Effector CD4-positive, alpha-beta T cell (primary cell): ENCODE results near the gene SHISAL1.
"Not testable (repeated sequence)": the region's sequence is repeated elsewhere in the genome, so short reads cannot be mapped to it uniquely, and the experiment has no call there.

Source experiments
- DNase-seq: peaks from one replicate; pipeline ENCODE4 v3.0.0-alpha.2; 2020

SHISAL1 gene

GRCh38 chr22:44328326-44328725 lies 15.6 kb upstream of the SHISAL1 start:
- no peak for DNase-seq

- no peak for DNase-seq
These were observed 13.7 kb upstream of the SHISAL1 start for GRCh38 chr22:44326491-44326885.

GRCh38 chr22:44325718-44326490 lies 13.2 kb upstream of the SHISAL1 start:
- no peak for DNase-seq

GRCh38 chr22:44323140-44323790 lies 10.5 kb upstream of the SHISAL1 start:
- DNase-seq, result not testable (repeated sequence)

- DNase-seq, result no peak
These were observed 6.9 kb upstream of the SHISAL1 start for GRCh38 chr22:44319685-44320084.

- no peak for DNase-seq
These were observed 6.0 kb upstream of the SHISAL1 start for GRCh38 chr22:44318751-44319150.

GRCh38 chr22:44317886-44318637 lies 5.3 kb upstream of the SHISAL1 start:
- no peak for DNase-seq

- DNase-seq, result no peak
These were observed 4.3 kb upstream of the SHISAL1 start for GRCh38 chr22:44317123-44317444.

- DNase-seq, result no peak
These were observed 3.8 kb upstream of the SHISAL1 start for GRCh38 chr22:44316393-44317122.

- DNase-seq, result no peak
These were observed 1.8 kb upstream of the SHISAL1 start for GRCh38 chr22:44314425-44315067.

GRCh38 chr22:44313385-44314006 lies 745 bp upstream of the SHISAL1 start:
- no peak for DNase-seq

GRCh38 chr22:44311855-44312170 lies 938 bp downstream of the SHISAL1 start:
- DNase-seq, result no peak

GRCh38 chr22:44311104-44311854 lies 1.5 kb downstream of the SHISAL1 start:
- DNase-seq, result no peak

GRCh38 chr22:44309647-44310046 lies 3.1 kb downstream of the SHISAL1 start:
- no peak for DNase-seq

GRCh38 chr22:44309137-44309536 lies 3.6 kb downstream of the SHISAL1 start:
- no peak for DNase-seq

- DNase-seq, result no peak
These were observed 5.1 kb downstream of the SHISAL1 start for GRCh38 chr22:44307509-44308169.

- DNase-seq, result no peak
These were observed 6.9 kb downstream of the SHISAL1 start for GRCh38 chr22:44305888-44306287.

- no peak for DNase-seq
These were observed 7.3 kb downstream of the SHISAL1 start for GRCh38 chr22:44305455-44305854.

GRCh38 chr22:44304911-44305310 lies 7.8 kb downstream of the SHISAL1 start:
- DNase-seq, result no peak

- DNase-seq, result no peak
These were observed 8.4 kb downstream of the SHISAL1 start for GRCh38 chr22:44304354-44304753.

- DNase-seq, result not testable (repeated sequence)
These were observed 10.4 kb downstream of the SHISAL1 start for GRCh38 chr22:44302363-44302762.
